Astrocyte of the spinal cord (primary cell): ENCODE data around the gene MMEL1.

Experiments used
- DNase-seq: peaks from one replicate; pipeline ENCODE4 v3.0.0; 2011; ENCODE audit warnings: low read depth, low spot score
- H3K4me3 ChIP-seq: 2 replicates; pipeline ENCODE4 v1.5.1; 2011; ENCODE audit warnings: low read depth, mild to moderate bottlenecking, low read length, moderate library complexity
- CTCF ChIP-seq: IDR thresholded peaks from 2 replicates; pipeline ENCODE4 v1.5.1; 2012; ENCODE audit warnings: low read depth, mild to moderate bottlenecking, low read length, inconsistent platforms
- in situ Hi-C: cut with HindIII; loops from 2 replicates; pipeline ENCODE4 v1.10.0; 2017; ENCODE audit warnings: low sequenced_read_pairs

Gene MMEL1

DNA sequence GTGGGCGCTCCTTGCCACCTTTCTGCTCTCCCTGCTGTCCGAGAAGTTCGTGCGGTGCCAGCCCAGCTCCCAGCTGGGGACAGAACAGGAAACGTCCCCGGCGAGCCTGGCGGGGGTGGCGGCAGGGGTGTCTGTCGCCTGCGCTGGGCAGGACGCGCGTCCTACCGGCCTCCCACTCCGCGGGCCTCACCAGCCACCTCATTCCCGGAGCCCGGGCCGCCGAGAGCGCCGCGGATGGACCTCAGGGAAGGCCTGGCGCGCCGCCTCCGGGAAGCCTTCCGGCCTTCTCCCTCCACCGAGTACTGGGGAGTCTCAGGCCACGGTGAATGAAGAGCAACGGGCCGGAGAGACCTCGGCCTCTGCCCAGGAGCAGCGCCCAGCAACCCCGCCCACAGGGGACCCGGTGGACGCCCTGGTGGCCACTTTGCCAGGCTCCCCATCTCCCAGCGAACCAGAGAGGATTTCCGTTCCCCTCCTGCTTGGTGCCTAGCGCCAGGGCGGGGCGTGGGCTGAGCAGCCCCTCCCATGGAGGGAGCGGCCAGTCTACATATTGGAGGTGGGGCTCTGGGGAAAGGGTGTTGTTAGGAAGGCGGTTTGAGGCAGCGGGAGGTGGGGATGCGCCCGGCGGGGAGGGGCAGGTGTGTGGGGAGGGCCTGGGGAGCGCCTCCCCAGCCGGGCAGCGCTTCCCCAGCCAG lies 86.2 kb downstream of the MMEL1 start:
- DNase-seq, result peak; percentile 70
- in situ Hi-C loops, result no loop called here
- H3K4me3 ChIP-seq, result peak overlapping the region; percentile 43
- TF ChIP-seq CTCF, result no peak

- H3K4me3 ChIP-seq, result peak overlapping the region; percentile 43
- DNase-seq, result peak; percentile 67
- in situ Hi-C loops, result no loop called here
Measured at GRCh38 chr1:2545754-2546514, 86.9 kb downstream of the MMEL1 start.

GRCh38 chr1:2544875-2545640 lies 87.8 kb downstream of the MMEL1 start:
- H3K4me3 ChIP-seq, result no peak overlapping the region
- DNase-seq, result no peak
- in situ Hi-C loops, result no loop called here
- TF ChIP-seq CTCF, result no peak

More at GRCh38 chr1:2545754-2546514, 86.9 kb downstream of the MMEL1 start:
- TF ChIP-seq CTCF, result no peak

DNA sequence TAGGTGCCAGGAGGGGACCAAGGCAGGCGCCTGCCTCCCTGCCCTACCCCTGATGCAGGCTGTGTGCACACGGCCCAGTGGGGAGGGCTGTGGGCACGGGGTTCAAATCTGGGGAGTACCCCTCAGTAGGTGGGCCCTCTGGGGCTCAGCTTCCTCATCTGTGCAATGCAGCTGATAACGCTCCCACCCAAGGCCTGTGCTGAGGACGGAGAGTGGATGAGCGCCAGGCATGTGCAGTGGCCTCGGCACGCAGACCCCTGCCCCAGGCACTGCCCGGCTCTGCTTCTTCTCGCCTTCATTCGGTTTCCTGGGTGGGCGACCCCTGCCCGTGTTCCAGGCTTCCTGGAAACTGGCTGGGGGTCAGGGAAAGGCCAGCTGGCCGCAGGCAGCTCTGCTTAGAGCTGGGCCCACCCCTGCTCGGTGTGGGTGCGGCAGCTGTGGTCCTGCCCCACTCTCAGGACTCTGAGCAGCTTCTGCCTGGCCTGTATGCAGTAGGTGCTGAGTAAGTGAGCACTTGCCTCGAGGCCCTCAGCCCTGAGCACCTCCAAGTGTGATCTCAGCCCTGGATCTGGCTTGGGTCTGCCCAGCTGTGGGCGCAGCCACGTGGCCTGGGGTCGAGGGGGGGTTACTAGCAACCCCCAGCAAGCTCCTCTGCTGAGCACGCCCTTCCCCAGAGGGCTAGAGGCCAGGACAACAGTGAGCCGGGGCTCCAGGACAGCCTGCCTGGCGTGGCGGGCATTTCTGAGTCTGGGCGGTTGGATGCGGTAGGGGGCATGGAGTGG lies 88.5 kb downstream of the MMEL1 start:
- no peak for TF ChIP-seq CTCF
- in situ Hi-C loops, result no loop called here
- DNase-seq, result peak; percentile 46
- H3K4me3 ChIP-seq, result no peak overlapping the region

- TF ChIP-seq CTCF, result no peak
- in situ Hi-C loops, result no loop called here
- no peak overlapping the region for H3K4me3 ChIP-seq
- DNase-seq, result peak; percentile 50
Measured at GRCh38 chr1:2543543-2544092, 89.2 kb downstream of the MMEL1 start.
